A673 (cell line): Measurements from ENCODE around the gene TAMALIN. TPM values are rescaled to one million over a fixed set of nuclear protein-coding genes. Genes with fewer than 3 reads are reported as not detected.

Source experiments
- BruUV-seq: library from RNA; stranded (reverse); fragments of 400-500 nt; replicated peaks from 2 replicates; lab custom pipeline; 2021; lab: Mats Ljungman, UMichigan
- CTCF ChIA-PET: fragments of 300-600 bp; sonication (Branson Sonifier 250); formaldehyde crosslinking; loops from one replicate; lab custom pipeline; 2022; ENCODE audit warnings: antibody characterized with exemption; lab: Charles Lee
- POLR2A ChIA-PET: fragments of 300-600 bp; sonication (Branson Sonifier 250); formaldehyde crosslinking; loops from one replicate; lab custom pipeline; 2022; ENCODE audit warnings: antibody characterized with exemption; ENCODE audit not compliant: low non-redundant PET; lab: Charles Lee
- DNase-seq: peaks from one replicate; pipeline ENCODE4 v3.0.0-alpha.2; 2015; ENCODE audit warnings: low spot score
- H3K27ac ChIP-seq: fragments of 200-600 bp; sonication (generic); 2 replicates; pipeline ENCODE4 v1.5.1; 2016; ENCODE audit warnings: mixed run types, low read depth, mild to moderate bottlenecking, mixed read lengths, antibody characterized with exemption, low read length; ENCODE audit not compliant: poor library complexity, severe bottlenecking
- H3K27me3 ChIP-seq: fragments of 200-600 bp; sonication (generic); replicated peaks from 2 replicates; pipeline ENCODE4 v1.6.1; 2017; ENCODE audit warnings: mixed run types, low read depth, mild to moderate bottlenecking, mixed read lengths, antibody characterized with exemption, low read length; ENCODE audit not compliant: insufficient read depth, poor library complexity
- H3K36me3 ChIP-seq: fragments of 200-600 bp; sonication (generic); 2 replicates; pipeline ENCODE4 v1.6.1; 2016; ENCODE audit warnings: mixed run types, mild to moderate bottlenecking, mixed read lengths, antibody characterized with exemption, low read length; ENCODE audit not compliant: insufficient read depth, poor library complexity, severe bottlenecking
- H3K4me1 ChIP-seq: fragments of 200-600 bp; sonication (generic); 2 replicates; pipeline ENCODE4 v1.6.1; 2017; ENCODE audit warnings: mixed run types, mild to moderate bottlenecking, mixed read lengths, antibody characterized with exemption, low read length; ENCODE audit not compliant: insufficient read depth, poor library complexity, severe bottlenecking
- H3K4me3 ChIP-seq: fragments of 200-600 bp; sonication (generic); 2 replicates; pipeline ENCODE4 v1.5.1; 2016; ENCODE audit warnings: low read depth, mixed run types, mild to moderate bottlenecking, mixed read lengths, low read length; ENCODE audit not compliant: poor library complexity, severe bottlenecking
- H3K9me3 ChIP-seq: fragments of 200-600 bp; sonication (generic); 2 replicates; pipeline ENCODE4 v1.6.1; 2016; ENCODE audit warnings: mixed run types, low read depth, mild to moderate bottlenecking, mixed read lengths, antibody characterized with exemption, low read length; ENCODE audit not compliant: poor library complexity, severe bottlenecking
- EZH2 ChIP-seq: fragments of 200-600 bp; sonication (generic); IDR thresholded peaks from 2 replicates; pipeline ENCODE4 v1.6.1; 2017; ENCODE audit warnings: borderline replicate concordance, low read depth, mild to moderate bottlenecking, mixed read lengths, antibody characterized with exemption, low read length; ENCODE audit not compliant: poor library complexity, severe bottlenecking
- intact Hi-C: fragments of 100-400 bp; cut with micrococcal nuclease; formaldehyde crosslinking; loops from one replicate; pipeline ENCODE4 v1.10.0; 2022; ENCODE audit not compliant: unreplicated experiment
- total RNA-seq: library from RNA; stranded (reverse); gene quantifications from 2 replicates; pipeline ENCODE4 v1.2.3, GENCODE V29; 2021
- TF ChIP-seq, protein P1 (sequence below): fragments of 300-800, 200-600 bp; sonication (generic); conservative IDR thresholded peaks from 2 replicates; pipeline ENCODE4 v1.5.1; 2017; ENCODE audit warnings: low read depth, mild to moderate bottlenecking, antibody characterized with exemption, low read length, moderate library complexity, mixed read lengths

TAMALIN gene
- total RNA-seq, 1 experiment from 2014 or later, result 4.8 TPM

DNA sequence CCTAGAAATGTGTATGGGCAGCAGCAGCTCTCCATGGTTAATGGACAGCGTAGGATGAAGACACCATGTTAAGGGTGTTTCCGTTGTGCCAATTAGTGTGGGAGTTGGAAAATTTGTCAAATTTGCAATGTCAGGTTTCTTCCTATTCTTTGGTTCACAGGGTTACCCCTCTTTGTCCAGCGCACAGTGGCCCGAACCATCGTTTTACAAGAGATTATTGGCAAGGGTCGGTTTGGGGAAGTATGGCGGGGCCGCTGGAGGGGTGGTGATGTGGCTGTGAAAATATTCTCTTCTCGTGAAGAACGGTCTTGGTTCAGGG lies 26.0 kb upstream of the TAMALIN start:
- intact Hi-C loops, result loop anchor here (1.0 kb wide), 1 partner anchor 85 kb away; no protein-coding TSS in a partner anchor
- TF ChIP-seq, protein P1, sequence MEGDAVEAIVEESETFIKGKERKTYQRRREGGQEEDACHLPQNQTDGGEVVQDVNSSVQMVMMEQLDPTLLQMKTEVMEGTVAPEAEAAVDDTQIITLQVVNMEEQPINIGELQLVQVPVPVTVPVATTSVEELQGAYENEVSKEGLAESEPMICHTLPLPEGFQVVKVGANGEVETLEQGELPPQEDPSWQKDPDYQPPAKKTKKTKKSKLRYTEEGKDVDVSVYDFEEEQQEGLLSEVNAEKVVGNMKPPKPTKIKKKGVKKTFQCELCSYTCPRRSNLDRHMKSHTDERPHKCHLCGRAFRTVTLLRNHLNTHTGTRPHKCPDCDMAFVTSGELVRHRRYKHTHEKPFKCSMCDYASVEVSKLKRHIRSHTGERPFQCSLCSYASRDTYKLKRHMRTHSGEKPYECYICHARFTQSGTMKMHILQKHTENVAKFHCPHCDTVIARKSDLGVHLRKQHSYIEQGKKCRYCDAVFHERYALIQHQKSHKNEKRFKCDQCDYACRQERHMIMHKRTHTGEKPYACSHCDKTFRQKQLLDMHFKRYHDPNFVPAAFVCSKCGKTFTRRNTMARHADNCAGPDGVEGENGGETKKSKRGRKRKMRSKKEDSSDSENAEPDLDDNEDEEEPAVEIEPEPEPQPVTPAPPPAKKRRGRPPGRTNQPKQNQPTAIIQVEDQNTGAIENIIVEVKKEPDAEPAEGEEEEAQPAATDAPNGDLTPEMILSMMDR, result no peak
- no peak for TF ChIP-seq EZH2
- Histone ChIP-seq H3K4me3 (no peak overlapping the region), H3K27ac (no peak overlapping the region), H3K4me1 (peaks cover 7% of the 10 kb centered on the region), H3K9me3 (no peaks in the 10 kb centered on the region), H3K36me3 (peaks cover 64% of the 10 kb centered on the region), H3K27me3 (no peaks in the 10 kb centered on the region)
- no TSS peak for BruUV-seq
- ChIA-PET POLR2A (no interaction called here), CTCF (interaction anchor here (1.4 kb wide), 2 partner anchors 45 to 86 kb away, joined by 3 to 4 read pairs; no protein-coding TSS in a partner anchor)
- no peak for DNase-seq

DNA sequence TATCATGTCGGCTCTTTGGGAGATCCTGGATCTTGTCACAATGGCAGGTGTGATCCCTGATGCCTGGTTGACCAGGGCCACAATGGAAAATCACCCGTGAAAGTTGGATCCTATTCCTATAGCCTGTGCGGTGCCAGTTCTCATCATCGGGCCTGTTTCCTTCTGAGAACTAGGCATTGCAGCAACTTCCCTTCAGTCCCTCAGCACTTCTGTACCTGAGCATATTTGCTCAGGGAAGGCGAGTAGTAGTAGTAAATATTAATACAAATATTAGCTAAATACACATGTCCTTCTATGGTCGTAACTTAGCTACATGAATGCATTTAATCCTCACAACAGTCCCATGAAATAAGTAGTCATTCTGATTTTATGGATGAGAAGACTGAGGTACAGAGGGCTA lies 22.1 kb upstream of the TAMALIN start:
- ChIA-PET CTCF (interaction anchor here (0.8 kb wide), 1 partner anchor 40 kb away, joined by 5 read pairs; no protein-coding TSS in a partner anchor), POLR2A (no interaction called here)
- H3K9me3 ChIP-seq, result no peaks in the 10 kb centered on the region
- DNase-seq, result no peak
- H3K4me1 ChIP-seq, result peaks cover 6% of the 10 kb centered on the region
- H3K4me3 ChIP-seq, result no peak overlapping the region
- H3K27ac ChIP-seq, result no peak overlapping the region
- no peak for TF ChIP-seq EZH2
- TF ChIP-seq, protein P1, result no peak
- intact Hi-C loops, result no loop called here
- peaks cover 55% of the 10 kb centered on the region for H3K36me3 ChIP-seq
- H3K27me3 ChIP-seq, result no peaks in the 10 kb centered on the region
- no TSS peak for BruUV-seq

GRCh38 chr12:51985154-51985835 lies 21.5 kb upstream of the TAMALIN start:
- ChIA-PET POLR2A (no interaction called here), CTCF (interaction anchor here (0.6 to 0.8 kb wide), 2 partner anchors 40 to 999 kb away, joined by 4 to 5 read pairs; no protein-coding TSS in a partner anchor)
- Histone ChIP-seq H3K4me1 (no peaks in the 10 kb centered on the region), H3K9me3 (no peaks in the 10 kb centered on the region), H3K27ac (no peak overlapping the region), H3K27me3 (no peaks in the 10 kb centered on the region), H3K4me3 (no peak overlapping the region), H3K36me3 (peaks cover 55% of the 10 kb centered on the region)
- TF ChIP-seq, protein P1, result no peak
- no peak for TF ChIP-seq EZH2
- no TSS peak for BruUV-seq
- DNase-seq, result no peak
- intact Hi-C loops, result no loop called here
